Activated CD4-positive, alpha-beta T cell treated with anti-CD3 and anti-CD28 coated beads, Interleukin-2, amount 50 U/mL, for 48 hours (primary cell): ENCODE results near the gene C6orf89.
"Not testable (repeated sequence)": the region's sequence is repeated elsewhere in the genome, so short reads cannot be mapped to it uniquely, and the experiment has no call there.

Experiments used
- DNase-seq, 2 experiments: peaks; one replicate each; pipeline ENCODE4 v3.0.0-alpha.2; 2020

C6orf89 gene

GRCh38 chr6:36925809-36926208 is 40.1 kb downstream of the C6orf89 start:
- DNase-seq: no peak

- no peak for DNase-seq
Measured at GRCh38 chr6:36926708-36927513, 41.2 kb downstream of the C6orf89 start.

- no peak for DNase-seq
Measured at GRCh38 chr6:36927691-36928546, 42.2 kb downstream of the C6orf89 start.

- no peak for DNase-seq
Measured at GRCh38 chr6:36928547-36928918, 42.8 kb downstream of the C6orf89 start.

- DNase-seq: no peak
Measured at GRCh38 chr6:36929152-36929551, 43.4 kb downstream of the C6orf89 start.

GRCh38 chr6:36929607-36930006 is 43.9 kb downstream of the C6orf89 start:
- DNase-seq: no peak

GRCh38 chr6:36930483-36930882 is 44.7 kb downstream of the C6orf89 start:
- DNase-seq: no peak

GRCh38 chr6:36933102-36933501 is 47.4 kb downstream of the C6orf89 start:
- DNase-seq: no peak

GRCh38 chr6:36933519-36933918 is 47.8 kb downstream of the C6orf89 start:
- DNase-seq: no peak

GRCh38 chr6:36934901-36935300 is 49.1 kb downstream of the C6orf89 start:
- DNase-seq: no peak

GRCh38 chr6:36936824-36937223 is 51.1 kb downstream of the C6orf89 start:
- DNase-seq: no peak

- DNase-seq: no peak
Measured at GRCh38 chr6:36937896-36938295, 52.1 kb downstream of the C6orf89 start.

- no peak for DNase-seq
Measured at GRCh38 chr6:36938536-36938935, 52.8 kb downstream of the C6orf89 start.

GRCh38 chr6:36939005-36939404 is 53.3 kb downstream of the C6orf89 start:
- DNase-seq: not testable (repeated sequence)

- no peak for DNase-seq
Measured at GRCh38 chr6:36940027-36940426, 54.3 kb downstream of the C6orf89 start.

- DNase-seq: not testable (repeated sequence)
Measured at GRCh38 chr6:36941561-36941960, 55.8 kb downstream of the C6orf89 start.

- not testable (repeated sequence) for DNase-seq
Measured at GRCh38 chr6:36942329-36942728, 56.6 kb downstream of the C6orf89 start.

GRCh38 chr6:36944650-36945049 is 58.9 kb downstream of the C6orf89 start:
- no peak for DNase-seq

- DNase-seq: no peak
Measured at GRCh38 chr6:36945301-36945700, 59.5 kb downstream of the C6orf89 start.

- no peak for DNase-seq
Measured at GRCh38 chr6:36946526-36946925, 60.8 kb downstream of the C6orf89 start.

- no peak for DNase-seq
Measured at GRCh38 chr6:36947570-36948351, 62.0 kb downstream of the C6orf89 start.

GRCh38 chr6:36949076-36949475 is 63.3 kb downstream of the C6orf89 start:
- DNase-seq: not testable (repeated sequence)

GRCh38 chr6:36949636-36950035 is 63.9 kb downstream of the C6orf89 start:
- no peak for DNase-seq
